Transverse colon (tissue), 4 donors: ENCODE data around the gene PDGFC. TPM values are rescaled to one million over a fixed set of nuclear protein-coding genes. Genes with fewer than 3 reads are reported as not detected.

Source experiments
- DNase-seq: peaks from one replicate; pipeline ENCODE4 v3.0.0-alpha.2; 2019
- H3K27ac ChIP-seq, 4 donors: fragments of 200-600 bp; sonication (generic); 2 replicates each; pipeline ENCODE4 v1.5.1; 2016 to 2018; ENCODE audit warnings: inconsistent platforms in 4 of 4
- H3K27me3 ChIP-seq: fragments of 200-600 bp; sonication (generic); 2 replicates; pipeline ENCODE4 v1.5.1; 2017; ENCODE audit warnings: inconsistent platforms
- H3K36me3 ChIP-seq, 4 donors: fragments of 200-600 bp; sonication (generic); 2 replicates each; pipeline ENCODE4 v1.5.1; 2017 to 2019; ENCODE audit warnings: inconsistent platforms in 4 of 4
- H3K4me1 ChIP-seq, 4 donors: fragments of 200-600 bp; sonication (generic); 2 replicates each; pipeline ENCODE4 v1.5.1; 2017 to 2020; ENCODE audit warnings: inconsistent platforms in 4 of 4
- H3K4me3 ChIP-seq, 4 donors: fragments of 200-600 bp; sonication (generic); 1 replicate in 1 of 4; 2 replicates in 3 of 4; pipeline versions ENCODE4 v1.5.1 to v1.6.1; 2017 to 2019; ENCODE audit warnings: inconsistent platforms in 4 of 4
- H3K9me3 ChIP-seq, 2 donors: fragments of 200-600 bp; sonication (generic); 2 replicates each; pipeline ENCODE4 v1.5.1; 2017 to 2019; ENCODE audit warnings: inconsistent platforms in 2 of 2
- EP300 ChIP-seq: sonication (generic); formaldehyde crosslinking; IDR thresholded peaks from one replicate; pipeline ENCODE4 v1.6.1; 2017; ENCODE audit warnings: antibody characterized with exemption, low read depth
- POLR2A ChIP-seq: fragments of 450-650 bp; IDR thresholded peaks from one replicate; pipeline ENCODE4 v1.6.1; 2016; ENCODE audit warnings: antibody characterized with exemption, mild to moderate bottlenecking, moderate library complexity
- POLR2AphosphoS5 ChIP-seq, 3 donors: sonication (generic); formaldehyde crosslinking; IDR thresholded peaks; one replicate each; pipeline ENCODE4 v1.6.1; 2016; ENCODE audit warnings: antibody characterized with exemption in 3 of 3
- WGBS, 2 donors: methylation state at CpG; one replicate each; pipeline ENCODE4 v1.1.5; 2018; ENCODE audit warnings: low coverage in 1 of 2; 5-methylcytosine and 5-hydroxymethylcytosine counted together
- in situ Hi-C, 4 donors: fragments of 200-750 bp; cut with MboI; loops; one replicate each; pipeline versions ENCODE4 v1.15.0 to v1.15.1; 2017; ENCODE audit warnings: low sequenced_read_pairs in 3 of 4, low pct_ligation_motif_present in 1 of 4, low pct_unique_long_range_greater_than_20kb in 1 of 4
- intact Hi-C: fragments of 100-400 bp; cut with DNase I; formaldehyde crosslinking; loops from one replicate; pipeline ENCODE4 v1.15.1; 2023; ENCODE audit warnings: low total_unique reads
- total RNA-seq, 4 donors: library from RNA; depleted of rRNA; stranded (reverse); fragments of >200 nt; gene quantifications; one replicate each; pipeline ENCODE4 v1.1.0, GENCODE V29; 2016
- TF ChIP-seq, protein P1 (sequence below), 5 experiments: fragments of 200-600 bp in 3 of 5; fragments of 450-650 bp in 2 of 5; sonication (generic) in 3 of 5; IDR thresholded peaks; 1 replicate in 2 of 5; 2 replicates in 3 of 5; pipeline ENCODE4 v1.5.1; 2016 to 2017; ENCODE audit warnings: antibody characterized with exemption in 5 of 5, inconsistent platforms in 3 of 5, mild to moderate bottlenecking in 2 of 5, moderate library complexity in 1 of 5

PDGFC gene
- total RNA-seq, 4 donors from 2014 or later = 0.40 to 20.6 (median 7.5) TPM

DNA sequence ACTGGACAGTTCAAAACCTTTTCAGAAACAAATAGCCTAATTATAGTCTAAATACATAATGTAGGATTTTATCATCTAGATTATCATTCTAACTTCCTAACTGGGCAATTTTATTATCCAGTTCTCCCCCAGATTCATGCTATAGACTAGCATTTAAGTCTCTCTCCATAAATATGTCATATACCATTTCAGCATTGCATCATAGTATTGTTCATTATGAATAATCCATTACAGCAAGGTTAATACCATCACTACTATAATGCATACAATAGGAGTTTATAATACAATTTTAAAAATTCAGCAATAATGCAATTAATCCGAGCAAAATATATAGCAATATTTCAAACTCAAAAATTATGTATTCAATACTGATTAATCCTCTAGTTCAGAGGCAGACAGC is 77.4 kb downstream of the PDGFC start:
- 91 to 92% methylated on average over 1 of the region's 1 CpG for WGBS, 2 donors

GRCh38 chr4:156892805-156893204 is 78.8 kb downstream of the PDGFC start:
- intact Hi-C loops = no loop called here
- H3K4me3 ChIP-seq = no peak overlapping the region
- H3K4me1 ChIP-seq = no peaks in the 10 kb centered on the region
- no peak overlapping the region for H3K27ac ChIP-seq
- DNase-seq = no peak
- no peaks in the 10 kb centered on the region for H3K9me3 ChIP-seq
- no peaks in the 10 kb centered on the region for H3K36me3 ChIP-seq
- in situ Hi-C loops = no loop called here
- WGBS, 2 donors = 57 to 73% methylated on average over 2 of the region's 2 CpGs
- TF ChIP-seq, protein P1, sequence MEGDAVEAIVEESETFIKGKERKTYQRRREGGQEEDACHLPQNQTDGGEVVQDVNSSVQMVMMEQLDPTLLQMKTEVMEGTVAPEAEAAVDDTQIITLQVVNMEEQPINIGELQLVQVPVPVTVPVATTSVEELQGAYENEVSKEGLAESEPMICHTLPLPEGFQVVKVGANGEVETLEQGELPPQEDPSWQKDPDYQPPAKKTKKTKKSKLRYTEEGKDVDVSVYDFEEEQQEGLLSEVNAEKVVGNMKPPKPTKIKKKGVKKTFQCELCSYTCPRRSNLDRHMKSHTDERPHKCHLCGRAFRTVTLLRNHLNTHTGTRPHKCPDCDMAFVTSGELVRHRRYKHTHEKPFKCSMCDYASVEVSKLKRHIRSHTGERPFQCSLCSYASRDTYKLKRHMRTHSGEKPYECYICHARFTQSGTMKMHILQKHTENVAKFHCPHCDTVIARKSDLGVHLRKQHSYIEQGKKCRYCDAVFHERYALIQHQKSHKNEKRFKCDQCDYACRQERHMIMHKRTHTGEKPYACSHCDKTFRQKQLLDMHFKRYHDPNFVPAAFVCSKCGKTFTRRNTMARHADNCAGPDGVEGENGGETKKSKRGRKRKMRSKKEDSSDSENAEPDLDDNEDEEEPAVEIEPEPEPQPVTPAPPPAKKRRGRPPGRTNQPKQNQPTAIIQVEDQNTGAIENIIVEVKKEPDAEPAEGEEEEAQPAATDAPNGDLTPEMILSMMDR (IDR thresholded peaks at IDR 0.05) = no peak
- no peak for TF ChIP-seq EP300
- TF ChIP-seq POLR2A = no peak
- TF ChIP-seq POLR2AphosphoS5 (IDR thresholded peaks at IDR 0.05) = no peak
- no peaks in the 10 kb centered on the region for H3K27me3 ChIP-seq

More for the DNA sequence above, 77.4 kb downstream of the PDGFC start:
- no peak overlapping the region for H3K4me3 ChIP-seq
- no peaks in the 10 kb centered on the region for H3K36me3 ChIP-seq
- H3K27ac ChIP-seq = no peak overlapping the region
- in situ Hi-C loops (no loop called here), intact Hi-C loops (no loop called here)
- DNase-seq = no peak
- TF ChIP-seq POLR2A = no peak
- H3K9me3 ChIP-seq = no peaks in the 10 kb centered on the region
- H3K27me3 ChIP-seq = no peaks in the 10 kb centered on the region
- H3K4me1 ChIP-seq = no peaks in the 10 kb centered on the region

GRCh38 chr4:156889616-156890594 is 81.7 kb downstream of the PDGFC start:
- Histone ChIP-seq H3K36me3 (no peaks in the 10 kb centered on the region), H3K4me3 (no peak overlapping the region), H3K9me3 (no peaks in the 10 kb centered on the region), H3K27ac (no peak overlapping the region), H3K4me1 (no peaks in the 10 kb centered on the region), H3K27me3 (no peaks in the 10 kb centered on the region)
- DNase-seq = no peak
- TF ChIP-seq, protein P1 (IDR thresholded peaks at IDR 0.05) = no peak
- no peak for TF ChIP-seq POLR2AphosphoS5 (IDR thresholded peaks at IDR 0.05)
- TF ChIP-seq EP300 = no peak
- no peak for TF ChIP-seq POLR2A
- intact Hi-C loops (no loop called here), in situ Hi-C loops (no loop called here)
- 79 to 81% methylated on average over 4 to 8 of the region's 8 CpGs for WGBS, 2 donors

DNA sequence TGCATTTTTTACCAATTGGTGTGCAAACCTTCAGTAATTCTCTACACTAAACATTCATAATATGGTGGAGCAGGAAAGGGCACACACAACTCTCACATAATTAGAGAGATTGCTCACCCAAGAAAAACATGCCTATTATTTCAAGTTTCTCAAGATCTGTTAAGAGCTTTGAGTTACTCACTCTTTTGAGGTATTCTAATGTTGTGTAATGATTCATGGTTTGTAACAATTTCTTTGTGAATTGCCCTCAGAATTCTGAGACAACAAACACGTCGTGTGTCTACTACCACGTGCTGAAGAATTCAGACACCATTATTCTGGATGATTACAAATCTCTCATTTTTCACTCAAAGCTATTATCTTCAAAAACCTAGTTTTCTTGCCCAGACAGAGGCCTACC is 82.8 kb downstream of the PDGFC start:
- H3K27ac ChIP-seq = no peak overlapping the region
- in situ Hi-C loops = no loop called here
- 92 to 93% methylated on average over 3 of the region's 3 CpGs for WGBS, 2 donors
- H3K4me1 ChIP-seq = no peaks in the 10 kb centered on the region
- H3K9me3 ChIP-seq = no peaks in the 10 kb centered on the region
- DNase-seq = no peak
- TF ChIP-seq EP300 (no peak), POLR2A (no peak), POLR2AphosphoS5 (IDR thresholded peaks at IDR 0.05) (no peak)
- TF ChIP-seq, protein P1 (IDR thresholded peaks at IDR 0.05) = no peak
- H3K4me3 ChIP-seq = no peak overlapping the region
- H3K36me3 ChIP-seq = no peaks in the 10 kb centered on the region
- intact Hi-C loops = no loop called here
- no peaks in the 10 kb centered on the region for H3K27me3 ChIP-seq
